HG02970 (cell line): ENCODE data around the gene DCUN1D2.

Experiments
- ATAC-seq: cut with Tn5 transposase; IDR thresholded peaks from one replicate; pipeline ENCODE4 v1.9.1; 2021; ENCODE audit warnings: mild to moderate bottlenecking, moderate library complexity, moderate number of reproducible peaks; ENCODE audit not compliant: unreplicated experiment, low FRiP score

The DCUN1D2 gene

DNA sequence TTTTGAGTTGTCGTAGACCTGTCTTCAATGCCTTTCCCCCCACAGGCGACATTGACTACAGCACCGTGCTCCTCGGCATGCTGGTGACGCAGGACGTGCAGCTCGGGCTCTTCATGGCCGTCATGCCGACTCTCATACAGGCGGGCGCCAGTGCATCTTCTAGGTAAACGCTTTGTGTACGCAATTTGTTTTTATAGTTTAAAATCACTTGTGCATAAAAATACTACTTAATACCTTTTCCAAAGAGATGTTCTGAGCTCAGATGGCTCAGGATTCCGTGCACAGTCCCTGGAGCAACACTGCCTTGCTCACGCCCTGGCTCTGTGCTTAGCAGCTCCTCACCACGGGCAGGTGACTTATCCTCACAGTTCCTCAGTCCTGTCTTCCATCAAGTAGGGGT is 30.1 kb upstream of the DCUN1D2 start:
- ATAC-seq = no peak

DNA sequence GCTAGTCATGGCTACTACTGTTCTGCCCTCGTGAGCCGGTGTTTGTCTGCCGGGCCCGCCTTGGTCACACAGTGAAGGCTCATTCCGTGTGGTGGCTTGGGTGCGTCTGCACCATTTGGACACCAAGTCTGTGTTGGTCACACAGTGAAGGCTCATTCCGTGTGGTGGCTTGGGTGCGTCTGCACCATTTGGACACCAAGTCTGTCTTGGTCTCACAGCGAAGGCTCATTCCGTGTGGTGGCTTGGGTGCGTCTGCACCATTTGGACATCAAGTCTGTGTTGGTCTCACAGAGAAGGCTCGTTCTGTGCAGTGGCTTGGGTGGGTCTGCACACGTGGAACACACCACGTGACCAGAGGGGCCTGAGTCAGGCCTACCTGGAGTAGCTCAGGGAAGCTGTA is 29.0 kb upstream of the DCUN1D2 start:
- ATAC-seq = no peak

DNA sequence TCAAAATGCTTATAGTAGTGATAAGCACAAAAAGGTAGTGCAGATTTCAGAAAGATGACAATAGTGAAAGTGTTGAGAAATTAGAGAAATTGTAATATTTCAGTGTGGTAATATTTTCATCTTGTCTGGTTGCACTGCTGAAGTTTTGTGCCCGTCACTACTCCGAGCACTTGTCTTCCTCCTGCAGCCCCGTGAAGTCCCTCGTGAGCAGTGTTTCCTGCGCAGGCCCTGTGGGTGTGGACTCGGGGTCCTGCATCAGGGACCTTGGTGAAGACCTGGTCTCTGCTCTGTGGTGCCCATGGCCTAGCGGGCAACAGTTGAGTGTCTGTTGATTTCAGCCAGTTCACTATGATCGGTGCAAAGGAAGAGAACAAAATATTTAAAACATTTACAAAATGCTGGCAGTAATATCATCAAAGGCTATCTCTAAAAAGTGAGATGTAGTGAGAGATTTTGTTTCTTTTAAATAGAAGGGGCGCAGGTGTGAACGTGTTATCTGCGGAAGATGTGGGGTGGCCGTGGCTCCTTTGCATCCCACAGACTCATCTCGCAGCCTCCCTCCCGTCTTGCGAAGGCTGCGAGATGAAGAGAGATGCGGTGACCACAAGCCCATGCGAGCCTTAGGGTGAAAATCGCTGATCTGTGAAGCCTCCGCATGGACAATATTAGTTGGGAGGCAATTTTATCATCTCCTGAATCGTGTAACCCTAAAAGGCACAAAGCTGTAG is 27.7 kb upstream of the DCUN1D2 start:
- no peak for ATAC-seq

DNA sequence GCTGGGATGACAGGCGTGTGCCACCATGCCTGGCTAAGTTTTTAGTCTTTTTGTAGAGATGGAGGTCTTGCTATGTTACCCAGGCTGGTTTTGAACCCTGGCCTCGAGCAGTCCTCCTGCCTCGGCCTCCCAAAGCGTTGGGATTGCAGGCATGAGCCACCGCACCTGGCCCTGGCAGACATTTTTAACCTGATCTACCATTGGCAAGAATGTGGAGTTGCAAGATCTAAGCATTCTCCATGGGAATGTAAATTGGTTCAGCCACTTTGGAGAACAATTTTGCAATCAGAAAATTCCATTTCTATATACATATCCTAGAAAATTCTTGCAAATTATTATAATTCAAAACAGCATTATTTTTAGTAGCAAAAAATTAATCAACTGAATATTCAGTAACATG is 24.3 kb upstream of the DCUN1D2 start:
- no peak for ATAC-seq

DNA sequence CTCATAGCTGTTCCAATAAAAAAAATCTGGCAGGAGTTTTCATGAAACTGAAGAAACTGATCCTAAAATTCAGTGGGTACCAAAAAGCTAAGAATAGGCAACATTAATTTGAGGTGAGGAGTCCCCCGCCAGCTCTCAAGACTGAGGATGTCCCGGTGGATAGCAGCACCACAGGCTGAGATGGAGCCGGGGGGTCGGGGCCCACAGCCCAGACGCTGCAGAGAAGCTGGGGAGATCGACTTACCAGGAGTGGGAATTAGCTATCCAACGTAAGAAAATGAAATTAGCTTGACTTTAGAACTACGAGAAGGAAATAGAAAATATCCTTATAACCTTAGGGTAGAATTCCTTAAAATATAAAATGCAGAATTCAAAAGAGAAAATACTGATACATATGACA is 23.2 kb upstream of the DCUN1D2 start:
- ATAC-seq = no peak

- ATAC-seq = no peak
Observed at GRCh38 chr13:113511361-113511760, 20.9 kb upstream of the DCUN1D2 start.

DNA sequence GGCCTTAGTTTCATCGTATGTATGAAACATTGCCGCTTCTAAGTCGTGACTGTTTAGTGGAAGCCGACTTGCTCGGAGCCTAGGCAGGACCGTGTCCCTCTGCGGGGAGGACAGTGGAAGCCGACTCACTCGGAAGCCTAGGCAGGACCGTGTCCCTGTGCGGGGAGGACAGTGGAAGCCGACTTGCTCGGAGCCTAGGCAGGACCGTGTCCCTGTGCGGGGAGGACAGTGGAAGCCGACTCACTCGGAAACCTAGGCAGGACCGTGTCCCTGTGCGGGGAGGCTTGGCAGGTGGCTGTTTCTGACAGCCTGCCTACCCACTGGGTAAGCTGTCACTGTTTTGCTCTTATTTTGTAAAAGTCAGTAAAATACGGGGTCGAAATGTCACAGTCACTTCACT is 20.4 kb upstream of the DCUN1D2 start:
- no peak for ATAC-seq

DNA sequence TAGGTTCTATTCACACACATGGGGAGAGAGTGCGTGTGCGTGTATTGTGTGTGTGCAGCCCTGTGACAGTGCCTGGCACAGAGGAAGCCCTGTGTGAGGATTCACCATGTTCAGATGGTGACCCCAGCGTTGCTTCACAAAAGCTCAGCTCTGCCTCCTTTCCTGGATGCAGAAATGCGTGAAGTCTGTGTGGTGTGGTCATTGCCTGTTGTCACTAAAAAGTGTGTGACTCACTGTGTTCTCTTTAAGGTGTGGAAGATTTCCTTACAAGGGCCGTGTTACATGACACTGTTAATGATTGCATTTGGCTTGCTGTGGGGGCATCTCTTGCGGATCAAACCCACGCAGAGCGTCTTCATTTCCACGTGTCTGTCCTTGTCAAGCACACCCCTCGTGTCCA is 19.5 kb upstream of the DCUN1D2 start:
- no peak for ATAC-seq

DNA sequence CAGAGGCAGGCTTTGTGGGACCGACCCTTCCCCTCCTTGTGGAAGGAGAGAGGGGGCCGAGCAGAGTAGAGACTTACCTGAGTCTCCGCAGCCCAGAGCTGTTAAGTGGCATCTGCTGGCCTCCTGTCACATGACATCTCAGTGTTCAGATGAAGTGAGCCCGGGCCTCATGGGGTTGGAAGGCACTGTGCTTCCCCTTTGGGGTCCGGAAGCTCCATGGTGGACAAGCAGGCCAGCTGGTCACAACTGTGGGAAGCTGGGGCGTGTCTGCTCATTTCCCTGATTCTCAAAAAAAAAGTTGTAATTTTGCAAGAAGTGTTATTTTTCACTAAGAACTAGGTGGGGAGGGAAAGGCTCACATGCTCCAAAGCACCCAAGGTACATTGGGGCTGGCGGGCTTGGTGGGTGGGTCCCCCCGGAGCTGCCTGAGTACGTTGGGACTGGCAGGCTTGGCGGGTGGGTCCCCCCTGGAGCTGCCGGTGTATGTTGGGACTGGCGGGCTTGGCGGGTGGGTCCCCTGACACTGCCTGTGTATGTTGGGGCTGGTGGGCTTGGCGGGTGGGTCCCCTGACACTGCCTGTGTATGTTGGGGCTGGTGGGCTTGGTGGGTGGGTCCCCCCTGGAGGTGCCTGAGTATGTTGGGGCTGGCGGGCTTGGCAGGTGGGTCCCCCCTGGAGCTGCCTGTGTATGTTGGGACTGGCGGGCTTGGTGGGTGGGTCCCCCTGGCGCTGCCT is 18.2 kb upstream of the DCUN1D2 start:
- ATAC-seq = no peak

DNA sequence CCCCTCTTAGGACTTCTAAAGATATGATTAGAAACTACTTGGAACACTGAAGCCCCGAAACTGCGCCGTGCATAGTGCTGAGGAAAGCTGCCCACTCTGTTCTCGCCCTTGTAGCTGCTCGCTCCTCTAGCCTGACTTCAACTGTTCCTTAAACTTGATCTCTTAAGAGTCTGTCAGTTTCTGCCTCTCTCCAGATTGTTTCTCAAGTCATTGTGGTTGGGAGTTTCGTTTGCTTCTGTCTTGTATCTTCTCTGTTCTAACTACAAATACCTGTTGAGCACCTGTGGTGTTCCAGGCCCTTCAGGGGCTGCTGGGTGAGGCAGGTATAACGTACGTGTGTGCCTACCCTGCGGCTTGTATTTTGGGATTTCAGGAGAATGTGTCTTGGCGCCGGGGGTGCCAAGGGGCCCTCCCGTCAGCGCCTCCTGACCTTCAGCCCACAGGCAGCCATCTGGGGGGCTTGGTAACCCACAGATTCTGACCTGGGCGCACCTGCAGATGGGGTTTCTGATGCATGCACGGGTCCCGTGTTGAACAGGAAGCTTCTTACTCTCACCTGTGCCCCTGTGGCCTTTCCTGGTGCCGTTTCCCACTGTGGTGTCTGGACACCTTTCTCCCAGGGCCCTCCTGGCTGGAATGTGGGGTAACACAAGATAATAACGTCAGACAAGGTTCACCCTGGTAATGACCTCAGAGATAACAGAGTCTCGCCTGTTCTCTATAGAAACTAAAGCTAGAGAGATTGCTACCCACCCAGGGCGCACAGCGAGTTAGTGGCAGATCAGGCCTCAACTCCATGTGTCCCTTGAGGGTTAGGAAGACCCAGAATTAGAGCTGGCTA is 17.2 kb upstream of the DCUN1D2 start:
- ATAC-seq = no peak

GRCh38 chr13:113506871-113507388 is 16.4 kb upstream of the DCUN1D2 start:
- no peak for ATAC-seq

- no peak for ATAC-seq
Observed at GRCh38 chr13:113506025-113506685, 15.6 kb upstream of the DCUN1D2 start.

DNA sequence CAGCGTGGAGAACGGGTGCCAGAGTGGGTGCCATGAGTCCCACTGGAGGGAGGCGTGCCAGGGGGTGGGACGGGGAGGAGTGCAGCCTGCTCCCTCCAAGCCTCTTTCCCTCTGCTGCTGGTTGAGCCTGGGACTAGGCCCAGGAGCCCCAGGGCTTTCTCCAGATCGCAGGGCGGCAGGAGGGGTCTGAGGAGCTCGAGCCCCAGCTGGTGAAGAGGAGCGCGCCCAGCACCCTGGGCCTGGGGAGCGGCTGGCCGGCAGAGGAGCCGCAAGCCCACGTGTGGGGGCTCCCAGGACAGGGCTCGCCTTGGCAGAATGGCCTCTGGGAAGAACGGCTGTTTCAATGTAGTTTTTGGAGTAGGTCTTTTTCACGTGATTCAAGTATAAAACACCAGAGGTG is 12.2 kb upstream of the DCUN1D2 start:
- ATAC-seq = no peak

DNA sequence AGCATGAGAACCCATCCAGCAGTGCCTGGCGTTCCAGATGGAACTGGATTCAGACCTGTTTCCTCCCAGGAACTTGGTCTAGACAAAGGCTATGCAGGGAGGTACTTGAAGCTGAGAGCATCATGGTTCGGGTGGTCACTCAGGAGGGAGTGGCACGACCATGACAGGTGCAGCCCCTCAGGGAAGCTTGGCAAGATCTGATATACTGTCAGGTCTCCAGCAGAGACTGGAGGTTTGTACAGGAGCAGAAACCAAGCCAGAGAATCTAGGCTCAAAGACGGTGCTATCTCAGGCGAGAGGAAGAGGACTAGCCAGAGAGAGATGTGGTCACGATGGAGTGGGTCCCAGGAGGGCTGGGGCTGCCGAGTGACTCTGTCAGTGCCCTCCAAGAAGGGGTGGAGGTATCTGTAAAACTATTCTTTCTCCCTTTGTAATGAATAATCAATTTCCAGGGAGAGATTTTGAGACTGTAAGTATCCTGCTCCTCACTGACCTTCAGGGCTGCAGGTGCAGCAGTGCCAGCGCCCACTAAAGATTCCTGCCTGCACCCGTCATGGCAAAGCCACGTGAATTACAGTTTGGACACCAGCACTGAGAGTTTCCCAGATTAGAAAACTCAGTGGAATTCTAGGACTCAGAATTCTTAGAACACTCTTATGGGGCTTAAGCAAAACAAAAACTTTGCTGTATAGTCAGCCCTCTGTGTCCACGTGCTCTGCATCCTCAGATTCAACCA is 10.2 kb upstream of the DCUN1D2 start:
- no peak for ATAC-seq

GRCh38 chr13:113499936-113500335 is 9.4 kb upstream of the DCUN1D2 start:
- ATAC-seq = no peak

DNA sequence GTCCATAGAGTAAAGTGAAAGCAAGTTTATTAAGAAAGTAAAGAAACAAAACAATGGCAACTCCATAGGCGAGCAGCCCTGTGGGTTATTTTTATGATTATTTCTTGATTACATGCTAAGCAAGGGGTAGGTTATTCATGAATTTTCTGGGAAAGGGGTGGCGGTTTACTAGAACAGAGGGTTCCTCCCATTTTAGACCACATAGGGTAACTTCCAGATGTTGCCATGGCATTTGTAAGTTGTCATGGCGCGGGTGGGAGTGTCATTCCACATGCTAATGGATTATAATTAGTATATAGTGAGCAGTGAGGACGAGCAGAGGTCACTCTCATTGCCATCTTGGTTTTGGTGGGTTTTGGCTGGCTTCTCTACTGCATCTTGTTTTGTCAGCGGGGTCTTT is 8.4 kb upstream of the DCUN1D2 start:
- ATAC-seq = no peak

DNA sequence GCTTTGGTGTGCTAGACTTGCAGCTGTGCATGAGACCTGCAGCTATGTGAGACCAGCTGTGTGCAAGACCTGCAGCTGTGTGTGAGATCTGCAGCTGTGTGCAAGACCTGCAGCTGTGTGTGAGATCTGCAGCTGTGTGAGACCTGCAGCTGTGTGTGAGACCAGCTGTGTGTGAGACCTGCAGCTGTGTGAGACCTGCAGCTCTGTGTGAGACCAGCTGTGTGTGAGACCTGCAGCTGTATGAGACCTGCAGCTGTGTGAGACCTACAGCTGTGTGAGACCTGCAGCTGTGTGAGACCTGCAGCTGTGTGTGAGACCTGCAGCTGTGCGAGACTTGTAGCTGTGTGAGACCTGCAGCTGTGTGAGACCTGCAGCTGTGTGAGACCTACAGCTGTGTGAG is 6.7 kb upstream of the DCUN1D2 start:
- no peak for ATAC-seq

GRCh38 chr13:113495494-113496210 is 5.1 kb upstream of the DCUN1D2 start:
- ATAC-seq = no peak

- ATAC-seq = no peak
Observed at GRCh38 chr13:113493315-113493951, 2.9 kb upstream of the DCUN1D2 start.
